Measurements from ENCODE around the gene NRG2. TPM values are rescaled to one million over a fixed set of nuclear protein-coding genes. Genes with fewer than 3 reads are reported as not detected.

Gene NRG2
- total and polyA plus RNA-seq, 2 donors (not counting 3 experiments of a cell fraction or from before 2014, with no cell fraction given): 0.26 to 0.42 TPM

DNA sequence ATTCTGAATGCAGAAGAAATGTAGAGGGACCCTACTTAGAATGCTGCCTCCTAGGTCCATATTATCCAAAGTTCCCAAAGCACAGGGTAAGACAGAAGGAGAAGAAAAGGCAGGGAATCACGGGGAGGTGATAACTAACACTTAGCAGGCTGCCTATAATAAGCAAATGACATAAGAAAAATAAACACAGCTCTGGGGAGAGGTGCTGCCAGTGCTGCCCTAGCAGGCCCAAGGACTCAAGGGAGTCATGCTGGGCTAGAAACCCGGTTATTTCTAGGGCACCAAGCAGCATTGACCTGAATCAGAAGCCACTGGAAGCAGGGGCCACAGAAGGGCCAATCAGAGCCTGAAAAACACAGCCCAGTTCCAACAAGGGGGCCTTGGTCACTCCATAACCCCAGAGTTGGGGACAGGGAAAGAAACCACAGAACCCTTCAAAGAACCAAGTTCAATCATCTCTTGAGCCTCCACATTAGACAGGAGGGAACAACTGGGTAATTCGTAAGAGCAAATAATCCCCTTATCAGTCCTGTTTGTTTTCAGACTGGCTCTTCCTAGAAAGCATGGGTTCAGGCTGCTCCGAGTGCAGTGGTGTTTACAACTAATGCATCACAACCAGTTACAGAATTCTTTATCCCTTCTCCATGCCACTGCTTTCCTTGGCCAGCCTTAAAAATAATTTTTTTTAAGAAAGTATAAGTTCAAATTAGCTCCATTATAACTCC, 24.0 kb downstream of the NRG2 start:
- no peak overlapping the region for H3K27ac ChIP-seq (ENCODE audit: insufficient read depth, low read depth, low read length)
- dilution Hi-C loops (cut with MboI; ENCODE audit: extremely low pct_ligation_motif_present, low sequenced_read_pairs) (no loop called here), intact Hi-C loops (cut with micrococcal nuclease) (no loop called here)
- no TSS peak for BruUV-seq (replicated peaks)
- DNase-seq (ENCODE audit: low read depth, low spot score) (no peak), FAIRE-seq (no peak)
- no peaks in the 10 kb centered on the region for H3K9me3 ChIP-seq (replicated peaks; ENCODE audit: control insufficient read depth, insufficient read depth, low read length)
- TF ChIP-seq POLR2AphosphoS5 (IDR thresholded peaks at IDR 0.05; ENCODE audit: insufficient read depth, low read depth, low read length): no peak
- TF ChIP-seq MYC (IDR thresholded peaks at IDR 0.05; ENCODE audit: low read depth, low read length): no peak
- TF ChIP-seq JUN (IDR thresholded peaks at IDR 0.05; ENCODE audit: borderline replicate concordance, insufficient read depth, insufficient read length, low read depth): no peak
- TF ChIP-seq, protein P1, sequence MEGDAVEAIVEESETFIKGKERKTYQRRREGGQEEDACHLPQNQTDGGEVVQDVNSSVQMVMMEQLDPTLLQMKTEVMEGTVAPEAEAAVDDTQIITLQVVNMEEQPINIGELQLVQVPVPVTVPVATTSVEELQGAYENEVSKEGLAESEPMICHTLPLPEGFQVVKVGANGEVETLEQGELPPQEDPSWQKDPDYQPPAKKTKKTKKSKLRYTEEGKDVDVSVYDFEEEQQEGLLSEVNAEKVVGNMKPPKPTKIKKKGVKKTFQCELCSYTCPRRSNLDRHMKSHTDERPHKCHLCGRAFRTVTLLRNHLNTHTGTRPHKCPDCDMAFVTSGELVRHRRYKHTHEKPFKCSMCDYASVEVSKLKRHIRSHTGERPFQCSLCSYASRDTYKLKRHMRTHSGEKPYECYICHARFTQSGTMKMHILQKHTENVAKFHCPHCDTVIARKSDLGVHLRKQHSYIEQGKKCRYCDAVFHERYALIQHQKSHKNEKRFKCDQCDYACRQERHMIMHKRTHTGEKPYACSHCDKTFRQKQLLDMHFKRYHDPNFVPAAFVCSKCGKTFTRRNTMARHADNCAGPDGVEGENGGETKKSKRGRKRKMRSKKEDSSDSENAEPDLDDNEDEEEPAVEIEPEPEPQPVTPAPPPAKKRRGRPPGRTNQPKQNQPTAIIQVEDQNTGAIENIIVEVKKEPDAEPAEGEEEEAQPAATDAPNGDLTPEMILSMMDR (IDR thresholded peaks at IDR 0.05; ENCODE audit: extremely low read depth in 1 of 2, insufficient read depth in 1 of 2, low read depth in 1 of 2, low read length in 2 of 2): no peak
- H3K79me2 ChIP-seq (ENCODE audit: control insufficient read depth, insufficient read depth, low read length): no peaks in the 10 kb centered on the region
- CTCF ChIA-PET: interaction anchor here (0.8 to 1.4 kb wide), 3 partner anchors 12 to 125 kb away, joined by 3 to 5 read pairs (median 3); no protein-coding TSS in a partner anchor
- H2AFZ ChIP-seq (ENCODE audit: low read depth, low read length): no peak overlapping the region
- peaks cover 35 to 42% of the 10 kb centered on the region in 2 experiments for H3K27me3 ChIP-seq (ENCODE audit: control insufficient read depth in 2 of 2, insufficient read depth in 2 of 2, low read length in 2 of 2)
- POLR2A ChIA-PET: interaction anchor here (0.6 kb wide), 1 partner anchor 1886 kb away, joined by 3 read pairs; no protein-coding TSS in a partner anchor
- H3K9ac ChIP-seq (replicated peaks; ENCODE audit: extremely low read depth, insufficient read depth, low read length): no peak overlapping the region
- H3K4me1 ChIP-seq (ENCODE audit: control insufficient read depth, extremely low read depth, insufficient read depth, low read length): no peaks in the 10 kb centered on the region
- H3K4me3 ChIP-seq (replicated peaks in 1 of 3; ENCODE audit: insufficient read depth in 1 of 3, low read depth in 1 of 3, low read length in 3 of 3): no peak overlapping the region
- H3K36me3 ChIP-seq (ENCODE audit: control insufficient read depth in 2 of 2, extremely low read depth in 1 of 2, insufficient read depth in 2 of 2, low read length in 2 of 2): no peaks in the 10 kb centered on the region
- H3K9me1 ChIP-seq (replicated peaks; ENCODE audit: control insufficient read depth, extremely low read depth, insufficient read depth, low read length): no peaks in the 10 kb centered on the region
- H3K4me2 ChIP-seq (ENCODE audit: insufficient read depth, low read length): no peak overlapping the region
- no peaks in the 10 kb centered on the region for H4K20me1 ChIP-seq (replicated peaks; ENCODE audit: control insufficient read depth, extremely low read depth, insufficient read depth, low read length)

Measured in endothelial cell of umbilical vein (primary cell).